AG04450 (cell line): Measurements from ENCODE around the gene CAND1. TPM values are rescaled to one million over a fixed set of nuclear protein-coding genes. Genes with fewer than 3 reads are reported as not detected.

Source experiments
- CTCF ChIA-PET: fragments of 300-600, 350-600 bp; formaldehyde crosslinking; extraction: SDS; loops from one replicate; lab custom pipeline; 2022; ENCODE audit warnings: antibody characterized with exemption, inconsistent platforms; lab: Charles Lee
- POLR2A ChIA-PET: fragments of 350-600 bp; formaldehyde crosslinking; extraction: SDS; loops from one replicate; lab custom pipeline; 2021; ENCODE audit warnings: antibody characterized with exemption, inconsistent platforms; lab: Yijun Ruan, JAX
- DNase-seq: peaks from one replicate; pipeline ENCODE4 v3.0.0-alpha.2; 2011; ENCODE audit warnings: low read depth, low spot score
- H3K27ac ChIP-seq: one replicate; pipeline ENCODE4 v1.5.1; 2012; ENCODE audit warnings: low read depth, low read length, control low read depth
- H3K27me3 ChIP-seq: one replicate; pipeline ENCODE4 v1.6.0; 2012; ENCODE audit warnings: low read length; ENCODE audit not compliant: control insufficient read depth, insufficient read depth
- H3K4me3 ChIP-seq: 2 replicates; pipeline ENCODE4 v1.5.1; 2011; ENCODE audit warnings: mild to moderate bottlenecking, low read depth, low read length, control low read depth
- H3K9me3 ChIP-seq: 2 replicates; pipeline ENCODE4 v1.5.1; 2012; ENCODE audit warnings: low read length; ENCODE audit not compliant: control insufficient read depth, insufficient read depth
- CTCF ChIP-seq: IDR thresholded peaks from 2 replicates; pipeline ENCODE4 v1.5.1; 2011; ENCODE audit warnings: low read depth, low read length, control low read depth, inconsistent platforms
- polyA plus RNA-seq: library from polyadenylated mRNA; depleted of rRNA; stranded (reverse); fragments of >200 nt; gene quantifications from 2 replicates; pipeline ENCODE4 v1.2.3, GENCODE V29; 2011

The CAND1 gene
- polyA plus RNA-seq, 1 experiment: 134 TPM

- ChIA-PET CTCF (no interaction called here), POLR2A (interaction anchor here (1.3 kb wide), 1 partner anchor 54 kb away, joined by 5 read pairs; the partner anchor contains the start of gene CAND1)
- no peak for DNase-seq
- peaks cover 15% of the 10 kb centered on the region for H3K9me3 ChIP-seq
- TF ChIP-seq CTCF: no peak
- H3K4me3 ChIP-seq: no peak overlapping the region
- H3K27me3 ChIP-seq: no peaks in the 10 kb centered on the region
- H3K27ac ChIP-seq: no peak overlapping the region
These were observed 53.8 kb downstream of the CAND1 start for GRCh38 chr12:67323007-67323406.

DNA sequence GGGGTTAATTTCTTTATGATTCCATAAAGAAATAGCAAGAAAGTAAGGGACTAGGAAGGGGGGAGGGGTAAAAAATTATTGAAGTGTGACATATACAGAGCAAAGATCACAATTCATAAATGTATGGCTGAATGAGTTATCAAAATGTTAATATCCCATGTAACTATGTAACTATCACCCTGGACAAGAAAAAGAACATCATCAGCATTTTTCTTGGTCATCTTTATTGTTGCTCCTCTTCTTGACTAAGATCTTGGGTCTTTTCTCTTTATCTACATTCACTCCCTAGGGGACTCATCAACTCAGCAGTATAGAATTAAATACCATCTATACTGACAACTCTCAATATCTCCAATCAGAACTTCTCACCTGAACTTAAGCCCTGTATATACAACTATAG is 57.5 kb downstream of the CAND1 start:
- H3K9me3 ChIP-seq: peaks cover 15% of the 10 kb centered on the region
- POLR2A ChIA-PET: no interaction called here
- TF ChIP-seq CTCF: no peak
- H3K4me3 ChIP-seq: no peak overlapping the region
- H3K27me3 ChIP-seq: no peaks in the 10 kb centered on the region
- H3K27ac ChIP-seq: no peak overlapping the region
- CTCF ChIA-PET: no interaction called here
- DNase-seq: no peak

GRCh38 chr12:67327466-67327865 is 58.3 kb downstream of the CAND1 start:
- ChIA-PET POLR2A (no interaction called here), CTCF (no interaction called here)
- Histone ChIP-seq H3K27ac (no peak overlapping the region), H3K4me3 (no peak overlapping the region), H3K27me3 (no peaks in the 10 kb centered on the region), H3K9me3 (peaks cover 14% of the 10 kb centered on the region)
- no peak for TF ChIP-seq CTCF
- DNase-seq: no peak

DNA sequence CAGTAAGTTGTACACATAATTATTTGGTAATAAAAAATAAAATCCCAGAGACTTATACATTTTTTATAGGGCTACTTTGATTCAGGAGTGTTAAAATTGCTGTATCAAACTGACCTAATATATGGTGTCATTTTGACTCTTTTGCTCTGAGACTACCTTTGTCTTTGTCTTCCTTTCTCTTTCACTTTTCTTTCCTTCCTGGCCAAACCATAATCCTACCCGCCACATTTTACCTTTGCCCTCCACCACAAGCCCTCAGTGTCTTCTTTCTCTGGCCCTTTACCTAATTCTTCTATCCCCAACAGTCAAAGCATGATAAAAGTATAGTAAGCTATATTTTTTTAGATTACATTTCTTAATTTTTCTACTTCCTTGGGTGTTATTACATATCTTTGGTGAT is 62.0 kb downstream of the CAND1 start:
- ChIA-PET CTCF (interaction anchor here (0.9 kb wide), 1 partner anchor 110 kb away, joined by 5 read pairs; no protein-coding TSS in a partner anchor), POLR2A (no interaction called here)
- H3K27me3 ChIP-seq: no peaks in the 10 kb centered on the region
- no peak overlapping the region for H3K4me3 ChIP-seq
- TF ChIP-seq CTCF: no peak
- no peaks in the 10 kb centered on the region for H3K9me3 ChIP-seq
- no peak overlapping the region for H3K27ac ChIP-seq
- DNase-seq: no peak

GRCh38 chr12:67331828-67332227 is 62.7 kb downstream of the CAND1 start:
- ChIA-PET CTCF (interaction anchor here (0.6 kb wide), 1 partner anchor 23 kb away, joined by 3 read pairs; no protein-coding TSS in a partner anchor), POLR2A (interaction anchor here (0.8 kb wide), 1 partner anchor 223 kb away, joined by 6 read pairs; no protein-coding TSS in a partner anchor)
- no peaks in the 10 kb centered on the region for H3K9me3 ChIP-seq
- no peak overlapping the region for H3K4me3 ChIP-seq
- DNase-seq: no peak
- H3K27me3 ChIP-seq: no peaks in the 10 kb centered on the region
- no peak overlapping the region for H3K27ac ChIP-seq
- TF ChIP-seq CTCF: no peak
